Activated CD8-positive, alpha-beta memory T cell treated with anti-CD3 and anti-CD28 coated beads, Interleukin-2, amount 50 U/mL, for 1 hour (primary cell): ENCODE results near the gene DUOX1.

Source experiments
- DNase-seq: peaks from one replicate; pipeline ENCODE4 v3.0.0-alpha.2; 2020; ENCODE audit errors: extremely low read depth

Gene DUOX1

GRCh38 chr15:45168751-45169551 lies 39.2 kb downstream of the DUOX1 start:
- DNase-seq = no peak

DNA sequence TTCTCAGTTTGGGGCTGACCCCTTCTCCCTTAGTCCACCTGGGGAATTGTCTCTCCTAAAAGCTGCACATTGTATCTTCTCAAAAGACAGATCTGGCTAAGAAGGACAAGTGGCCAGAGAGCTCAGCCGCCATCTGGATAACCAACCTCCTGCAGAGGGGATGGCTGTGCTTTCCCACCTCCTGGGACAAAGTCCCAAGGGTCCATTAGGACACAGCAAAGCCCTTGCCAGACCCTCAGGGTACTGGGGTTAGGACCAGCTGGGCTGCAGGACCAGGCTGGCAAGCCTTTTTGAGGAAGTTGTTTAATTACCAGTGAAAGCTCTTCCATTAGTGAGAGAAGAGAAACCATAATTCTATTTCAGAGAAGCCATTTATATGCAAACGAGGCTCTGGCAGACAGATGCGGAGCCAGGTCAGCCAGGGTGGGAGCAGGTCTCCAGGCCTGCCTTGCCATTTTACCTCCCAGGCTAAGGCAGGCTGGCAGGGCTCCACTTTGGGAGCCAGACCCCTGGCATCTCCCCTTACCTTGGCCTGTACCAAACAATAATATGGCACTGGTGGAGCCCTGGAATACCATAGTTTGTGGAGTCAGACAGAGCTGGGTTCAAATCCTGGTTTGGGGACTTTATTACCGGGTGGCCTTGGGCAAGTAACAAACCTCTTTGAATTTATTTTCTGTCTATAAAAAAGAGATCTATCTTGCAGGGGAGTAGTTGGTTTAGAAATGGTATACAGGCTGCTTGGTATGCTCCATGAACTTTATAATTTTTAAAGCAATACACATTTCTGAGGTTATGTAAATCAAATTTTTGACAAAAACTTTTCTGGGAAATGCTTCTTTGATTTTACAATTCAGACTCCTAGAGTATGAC lies 40.0 kb downstream of the DUOX1 start:
- no peak for DNase-seq

- no peak for DNase-seq
These were observed 42.1 kb downstream of the DUOX1 start for GRCh38 chr15:45171912-45172311.

DNA sequence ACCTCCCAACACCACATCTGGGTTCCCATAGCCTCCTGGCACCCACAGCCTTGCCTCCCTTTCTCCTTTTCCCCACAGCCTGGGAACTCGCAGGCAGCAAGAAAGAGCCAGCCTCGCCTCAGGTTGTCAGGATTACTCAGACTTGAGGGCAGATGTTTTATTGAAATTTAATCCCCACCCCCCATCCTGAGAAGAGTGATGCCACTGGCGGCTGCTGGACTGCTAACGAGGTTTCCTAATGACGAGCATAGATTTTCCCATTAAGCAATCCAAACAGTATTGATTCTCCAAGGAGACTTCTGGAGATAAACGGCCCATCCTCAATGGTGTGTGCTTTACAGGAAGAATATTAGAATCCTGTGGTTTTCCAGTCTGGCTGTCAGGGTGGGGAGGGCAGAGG lies 44.3 kb downstream of the DUOX1 start:
- no peak for DNase-seq

GRCh38 chr15:45174577-45174976 lies 44.8 kb downstream of the DUOX1 start:
- DNase-seq = no peak

- no peak for DNase-seq
These were observed 47.5 kb downstream of the DUOX1 start for GRCh38 chr15:45177285-45177684.

DNA sequence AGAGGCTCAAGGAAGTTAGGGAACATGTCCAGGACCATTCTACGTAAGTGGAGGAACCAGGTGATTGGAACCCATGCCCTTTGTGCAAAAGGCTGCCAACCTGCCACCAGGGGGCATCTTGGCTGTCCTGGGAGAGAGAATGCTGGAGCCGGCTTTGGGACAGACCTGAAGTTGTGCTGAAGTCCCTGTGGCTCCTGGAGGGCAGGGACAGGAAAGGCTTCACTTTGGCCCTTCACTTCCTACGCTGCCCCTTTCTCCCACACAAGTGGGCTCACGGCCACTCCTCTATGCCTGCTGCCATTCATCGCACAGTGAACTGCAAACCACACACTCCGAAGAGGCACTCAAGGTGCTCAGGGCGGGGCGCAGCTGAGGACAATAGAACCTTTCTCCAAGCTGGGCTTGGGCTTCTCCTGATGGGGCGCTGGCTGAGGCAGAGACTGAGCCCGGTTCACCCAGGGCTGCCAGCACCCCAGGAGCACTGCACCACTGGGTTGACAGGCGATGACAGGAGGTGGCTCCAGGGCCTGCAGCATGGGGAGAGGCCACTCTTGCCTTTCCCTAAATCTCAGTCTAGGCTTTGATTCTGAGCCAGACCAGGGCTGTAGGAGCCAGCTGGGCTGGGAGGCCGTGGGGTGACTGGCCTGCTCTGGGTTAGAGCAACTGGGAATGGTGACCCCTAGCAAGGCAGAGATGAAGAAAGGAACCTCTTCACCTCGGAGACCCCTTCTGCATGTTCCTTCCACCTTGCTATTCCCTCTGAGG lies 49.6 kb downstream of the DUOX1 start:
- DNase-seq = no peak

- no peak for DNase-seq
These were observed 50.4 kb downstream of the DUOX1 start for GRCh38 chr15:45180201-45180600.

- DNase-seq = no peak
These were observed 51.0 kb downstream of the DUOX1 start for GRCh38 chr15:45180648-45181436.

GRCh38 chr15:45181491-45182285 lies 51.9 kb downstream of the DUOX1 start:
- no peak for DNase-seq

DNA sequence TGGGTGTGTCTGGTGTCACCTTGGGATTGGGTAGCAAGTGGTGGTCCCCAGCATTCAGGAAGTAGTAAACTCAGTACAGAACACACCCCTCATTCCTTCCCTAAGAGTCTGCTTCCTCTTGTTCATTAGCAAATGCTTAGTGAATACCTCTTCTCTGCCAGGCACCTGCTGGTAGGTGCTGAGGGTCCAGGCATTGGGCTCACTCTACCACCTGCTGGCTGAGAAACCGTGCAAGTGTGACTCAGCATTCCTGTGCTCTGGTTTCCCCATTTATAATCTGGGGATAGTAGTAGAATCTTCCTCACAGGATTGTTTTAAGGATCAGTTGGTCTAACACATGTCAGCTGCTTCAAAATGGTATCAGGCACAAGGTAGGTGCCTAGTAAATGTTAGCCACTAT lies 53.2 kb downstream of the DUOX1 start:
- DNase-seq = no peak

GRCh38 chr15:45183511-45183910 lies 53.7 kb downstream of the DUOX1 start:
- no peak for DNase-seq

DNA sequence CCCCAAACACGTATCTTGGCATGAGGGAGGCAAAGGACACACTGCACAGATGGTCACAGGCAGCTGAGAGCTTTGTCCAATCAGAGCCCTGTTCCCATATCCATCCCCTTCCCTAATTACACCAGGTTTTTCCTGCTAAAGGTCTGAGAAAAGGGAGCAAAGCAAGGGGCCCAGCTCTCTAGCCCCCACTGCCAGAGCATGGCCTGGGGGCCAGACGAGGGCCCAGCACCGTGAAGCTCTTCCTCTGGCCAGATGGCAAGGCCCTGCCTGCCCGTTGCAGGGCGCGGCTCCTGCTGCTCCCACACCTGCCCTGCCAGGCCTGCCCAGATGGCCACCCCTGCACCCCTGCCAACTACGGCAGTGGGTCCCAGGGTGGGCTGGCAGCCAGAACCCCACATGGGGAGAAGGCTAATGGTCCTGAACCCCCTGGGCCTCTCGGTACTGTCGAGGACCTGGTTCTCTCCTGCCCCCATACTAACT lies 54.8 kb downstream of the DUOX1 start:
- DNase-seq = no peak

- no peak for DNase-seq
These were observed 55.4 kb downstream of the DUOX1 start for GRCh38 chr15:45185069-45185779.

DNA sequence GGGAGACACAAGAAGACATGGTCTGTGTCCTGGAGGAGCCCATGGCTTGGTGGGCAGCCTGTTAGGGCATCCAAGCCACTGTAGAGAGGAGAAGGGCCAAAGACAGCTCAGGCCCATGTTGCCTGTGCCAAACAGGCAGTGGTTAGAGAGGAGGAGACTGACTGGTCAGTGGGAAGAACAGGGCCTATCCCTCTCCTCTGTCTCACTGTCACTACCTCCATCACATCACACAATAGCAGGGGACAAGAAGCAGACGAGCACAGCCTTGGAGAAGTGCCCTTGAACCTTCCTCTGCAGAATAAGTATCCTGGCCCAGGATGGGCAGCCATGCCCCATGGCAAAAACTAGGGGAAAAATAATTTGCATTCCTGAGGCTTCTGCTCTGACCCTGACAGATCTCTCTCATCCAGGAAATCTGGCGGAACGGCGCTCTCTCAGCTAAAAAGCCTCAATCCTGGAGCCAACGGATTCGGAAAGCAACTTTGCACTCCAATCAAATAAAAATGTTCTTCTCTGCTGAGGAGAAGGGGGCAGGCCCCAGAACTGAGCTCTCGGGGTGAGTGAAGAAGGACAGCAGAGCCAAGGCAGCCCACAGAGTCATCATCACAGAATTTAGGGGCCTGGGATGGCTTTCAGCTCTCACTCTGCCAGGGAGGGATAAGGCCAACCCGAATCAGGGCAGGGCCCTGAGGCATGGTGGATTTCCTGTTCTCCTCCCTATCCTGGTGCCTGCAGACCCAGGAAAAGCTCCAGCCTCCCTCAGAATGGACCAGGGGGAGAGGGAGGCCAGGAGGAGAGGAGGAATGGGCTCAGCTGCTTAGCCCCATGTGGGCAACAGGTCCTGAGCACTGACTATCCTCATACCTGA lies 56.3 kb downstream of the DUOX1 start:
- DNase-seq = no peak

DNA sequence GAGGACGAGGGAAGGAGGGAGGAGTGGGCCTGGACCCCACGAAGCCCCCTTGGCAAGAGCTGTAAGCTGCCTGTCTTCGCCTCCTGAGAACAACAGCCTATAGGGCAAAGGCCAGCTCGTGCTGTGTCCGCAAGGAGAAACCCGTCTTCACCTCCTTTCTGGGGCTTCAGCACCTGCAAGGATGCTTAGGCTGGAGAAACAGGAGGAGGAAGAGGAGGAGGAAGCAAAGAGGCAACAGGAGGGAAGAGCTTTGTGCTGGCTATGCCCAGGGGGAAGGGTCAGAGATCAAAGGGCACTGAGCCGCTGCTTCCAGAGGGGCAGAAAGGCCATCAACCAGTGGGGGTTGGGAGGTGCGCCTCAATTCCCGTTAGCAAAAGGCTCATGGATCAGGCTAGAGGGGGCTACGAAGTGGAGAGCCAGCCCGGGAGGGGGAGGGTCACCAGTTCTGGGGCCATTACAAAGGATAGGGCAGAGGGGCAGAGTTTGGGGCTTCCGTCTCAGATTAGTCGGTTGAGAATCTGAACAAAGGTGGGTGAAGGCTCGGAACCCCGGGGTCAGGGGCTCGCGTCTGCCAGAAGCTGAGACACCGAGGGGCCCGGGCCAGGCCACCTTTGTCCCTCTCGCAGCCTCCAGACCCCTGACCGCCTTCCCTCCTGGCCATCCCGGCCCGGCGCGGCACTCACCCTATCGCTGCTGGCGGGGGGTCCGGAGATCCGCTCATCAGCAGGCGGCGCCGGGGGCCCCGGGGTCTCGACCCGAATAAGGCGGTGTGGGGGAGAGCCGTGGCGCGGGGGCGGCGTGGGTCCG lies 57.2 kb downstream of the DUOX1 start:
- no peak for DNase-seq

GRCh38 chr15:45187578-45187893 lies 57.7 kb downstream of the DUOX1 start:
- no peak for DNase-seq
